ENCODE measurements around the gene MRGPRX4. TPM values are rescaled to one million over a fixed set of nuclear protein-coding genes. Genes with fewer than 3 reads are reported as not detected.
"Not testable (repeated sequence)": the region's sequence is repeated elsewhere in the genome, so short reads cannot be mapped to it uniquely, and the experiment has no call there.

The MRGPRX4 gene
- total RNA-seq, result not detected in 2 replicates

- no peak within 1 kb of the TSS for H3K27ac Mint-ChIP-seq
- H3K4me3 Mint-ChIP-seq, result no peak within 1 kb of the TSS
- DNase-seq, result no peak
- H3K9me3 Mint-ChIP-seq, result no peaks in the 10 kb centered on the region
- intact Hi-C loops (cut with micrococcal nuclease), result no loop called here
- peaks cover 30% of the 10 kb centered on the region for H3K27me3 Mint-ChIP-seq
- H3K4me1 Mint-ChIP-seq, result no peaks in the 10 kb centered on the region
- no peaks in the 10 kb centered on the region for H3K36me3 Mint-ChIP-seq (ENCODE audit: low read depth)
Observed at GRCh38 chr11:18172666-18173065, at the start of gene MRGPRX4. TSS of gene MRGPRX4 (plus strand) at chr11:18172837. CDS start at chr11:18173257, 420 bp downstream.

DNA sequence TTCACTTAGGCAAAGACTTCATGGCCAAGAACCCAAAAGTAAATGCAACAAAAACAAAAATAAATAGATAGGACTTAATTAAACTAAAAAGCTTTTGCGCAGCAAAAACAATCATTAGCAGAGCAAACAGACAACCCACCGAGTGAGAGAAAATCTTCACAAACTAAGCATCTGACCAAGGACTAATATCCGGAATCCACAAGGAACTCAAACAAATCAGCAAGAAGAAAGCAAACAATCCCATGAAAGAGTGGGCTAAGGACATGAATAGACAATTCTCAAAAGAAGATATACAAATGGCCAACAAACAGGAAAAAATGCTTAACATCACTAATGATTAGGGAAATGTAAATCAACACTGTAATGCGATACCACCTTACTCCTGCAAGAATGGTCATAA lies 41.5 kb upstream of the MRGPRX4 start:
- intact Hi-C loops (cut with micrococcal nuclease); H3K4me3 Mint-ChIP-seq; H3K9me3 Mint-ChIP-seq; DNase-seq; H3K4me1 Mint-ChIP-seq; H3K27ac Mint-ChIP-seq; H3K36me3 Mint-ChIP-seq (ENCODE audit: low read depth): not testable (repeated sequence)
- peaks cover 40% of the 10 kb centered on the region for H3K27me3 Mint-ChIP-seq

DNA sequence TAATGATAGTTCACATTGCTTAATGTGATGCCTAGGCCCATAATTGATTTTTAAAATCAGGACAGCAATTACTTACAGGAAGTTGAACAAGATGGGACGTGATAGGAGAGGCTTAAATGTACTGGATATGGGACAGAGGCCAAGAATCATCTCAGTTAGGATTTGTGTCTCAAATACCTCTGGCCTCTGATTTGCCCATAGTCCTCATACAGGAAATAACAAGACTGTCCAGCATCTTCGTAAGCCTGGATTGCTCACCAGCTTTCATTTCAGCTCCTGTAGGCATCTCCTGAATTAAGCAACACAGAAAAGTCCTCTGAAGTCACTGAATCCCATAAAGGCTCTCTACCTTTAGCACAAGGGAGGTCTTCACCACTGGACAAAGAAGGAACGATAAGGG lies 40.3 kb upstream of the MRGPRX4 start, which contains the start of gene MRGPRX3:
MRGPRX3 (plus strand) TSS at position 231 of the 400 bp plus-strand sequence. CDS start 4,632 bp downstream, outside the sequence.
- Mint-ChIP-seq H3K36me3 (ENCODE audit: low read depth) (no peaks in the 10 kb centered on the region), H3K9me3 (no peaks in the 10 kb centered on the region), H3K27ac (no peak within 1 kb of the TSS), H3K4me3 (no peak within 1 kb of the TSS), H3K27me3 (peaks cover 40% of the 10 kb centered on the region), H3K4me1 (no peaks in the 10 kb centered on the region)
- intact Hi-C loops (cut with micrococcal nuclease), result no loop called here
- no peak for DNase-seq

- Mint-ChIP-seq H3K36me3 (ENCODE audit: low read depth) (no peaks in the 10 kb centered on the region), H3K4me1 (no peaks in the 10 kb centered on the region), H3K27ac (no peak overlapping the region), H3K4me3 (no peak overlapping the region), H3K27me3 (peaks cover 40% of the 10 kb centered on the region), H3K9me3 (no peaks in the 10 kb centered on the region)
- no peak for DNase-seq
- intact Hi-C loops (cut with micrococcal nuclease), result no loop called here
Observed at GRCh38 chr11:18135308-18135707, 37.3 kb upstream of the MRGPRX4 start.

DNA sequence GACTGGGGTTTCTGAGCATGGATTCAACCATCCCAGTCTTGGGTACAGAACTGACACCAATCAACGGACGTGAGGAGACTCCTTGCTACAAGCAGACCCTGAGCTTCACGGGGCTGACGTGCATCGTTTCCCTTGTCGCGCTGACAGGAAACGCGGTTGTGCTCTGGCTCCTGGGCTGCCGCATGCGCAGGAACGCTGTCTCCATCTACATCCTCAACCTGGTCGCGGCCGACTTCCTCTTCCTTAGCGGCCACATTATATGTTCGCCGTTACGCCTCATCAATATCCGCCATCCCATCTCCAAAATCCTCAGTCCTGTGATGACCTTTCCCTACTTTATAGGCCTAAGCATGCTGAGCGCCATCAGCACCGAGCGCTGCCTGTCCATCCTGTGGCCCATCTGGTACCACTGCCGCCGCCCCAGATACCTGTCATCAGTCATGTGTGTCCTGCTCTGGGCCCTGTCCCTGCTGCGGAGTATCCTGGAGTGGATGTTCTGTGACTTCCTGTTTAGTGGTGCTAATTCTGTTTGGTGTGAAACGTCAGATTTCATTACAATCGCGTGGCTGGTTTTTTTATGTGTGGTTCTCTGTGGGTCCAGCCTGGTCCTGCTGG lies 35.3 kb upstream of the MRGPRX4 start:
- Mint-ChIP-seq H3K4me1 (no peaks in the 10 kb centered on the region), H3K9me3 (no peaks in the 10 kb centered on the region), H3K4me3 (no peak overlapping the region), H3K27ac (no peak overlapping the region), H3K36me3 (ENCODE audit: low read depth) (no peaks in the 10 kb centered on the region), H3K27me3 (peaks cover 34% of the 10 kb centered on the region)
- intact Hi-C loops (cut with micrococcal nuclease), result no loop called here
- DNase-seq, result no peak

- no peak overlapping the region for H3K27ac Mint-ChIP-seq
- no peak overlapping the region for H3K4me3 Mint-ChIP-seq
- no peaks in the 10 kb centered on the region for H3K9me3 Mint-ChIP-seq
- H3K4me1 Mint-ChIP-seq, result no peaks in the 10 kb centered on the region
- intact Hi-C loops (cut with micrococcal nuclease), result no loop called here
- H3K36me3 Mint-ChIP-seq (ENCODE audit: low read depth), result no peaks in the 10 kb centered on the region
- peaks cover 29% of the 10 kb centered on the region for H3K27me3 Mint-ChIP-seq
- no peak for DNase-seq
Observed at GRCh38 chr11:18140145-18140544, 32.5 kb upstream of the MRGPRX4 start.

- H3K27me3 Mint-ChIP-seq, result peaks cover 33% of the 10 kb centered on the region
Observed at GRCh38 chr11:18144243-18144642, 28.4 kb upstream of the MRGPRX4 start.

GRCh38 chr11:18145025-18145424 lies 27.6 kb upstream of the MRGPRX4 start:
- no peak for DNase-seq
- Mint-ChIP-seq H3K9me3 (no peaks in the 10 kb centered on the region), H3K27me3 (peaks cover 35% of the 10 kb centered on the region), H3K4me3 (no peak overlapping the region), H3K4me1 (peaks cover 5% of the 10 kb centered on the region), H3K36me3 (ENCODE audit: low read depth) (no peaks in the 10 kb centered on the region), H3K27ac (no peak overlapping the region)
- intact Hi-C loops (cut with micrococcal nuclease), result no loop called here

More at GRCh38 chr11:18144243-18144642, 28.4 kb upstream of the MRGPRX4 start:
- no peak for DNase-seq
- Mint-ChIP-seq H3K9me3 (no peaks in the 10 kb centered on the region), H3K27ac (no peak overlapping the region), H3K4me3 (no peak overlapping the region), H3K36me3 (ENCODE audit: low read depth) (no peaks in the 10 kb centered on the region), H3K4me1 (peaks cover 5% of the 10 kb centered on the region)
- intact Hi-C loops (cut with micrococcal nuclease), result no loop called here

DNA sequence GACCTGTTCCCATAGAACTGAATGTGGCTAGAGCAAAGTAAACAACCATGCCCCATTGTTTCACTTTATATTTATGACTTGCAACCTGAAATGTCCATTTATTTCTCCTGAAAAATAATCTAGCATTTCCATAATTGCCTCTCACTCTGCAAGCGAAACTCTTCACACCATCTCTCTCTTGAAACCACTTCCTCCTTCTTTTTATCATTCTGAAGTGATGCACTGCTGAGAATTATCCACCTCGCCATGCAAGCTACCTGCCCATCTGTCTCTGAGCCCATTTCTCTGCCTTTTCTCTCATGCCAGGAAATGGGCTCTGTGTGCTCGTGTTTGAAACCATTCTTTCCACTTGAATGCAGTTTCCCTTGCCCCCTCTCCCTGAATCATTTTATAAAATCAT lies 26.8 kb upstream of the MRGPRX4 start:
- no peaks in the 10 kb centered on the region for H3K36me3 Mint-ChIP-seq (ENCODE audit: low read depth)
- no peaks in the 10 kb centered on the region for H3K9me3 Mint-ChIP-seq
- intact Hi-C loops (cut with micrococcal nuclease), result no loop called here
- H3K27me3 Mint-ChIP-seq, result peaks cover 33% of the 10 kb centered on the region
- H3K4me3 Mint-ChIP-seq, result no peak overlapping the region
- H3K27ac Mint-ChIP-seq, result no peak overlapping the region
- peaks cover 5% of the 10 kb centered on the region for H3K4me1 Mint-ChIP-seq
- no peak for DNase-seq

- intact Hi-C loops (cut with micrococcal nuclease), result no loop called here
- no peaks in the 10 kb centered on the region for H3K36me3 Mint-ChIP-seq (ENCODE audit: low read depth)
- no peak overlapping the region for H3K27ac Mint-ChIP-seq
- no peak overlapping the region for H3K4me3 Mint-ChIP-seq
- DNase-seq, result no peak
- no peaks in the 10 kb centered on the region for H3K4me1 Mint-ChIP-seq
- no peaks in the 10 kb centered on the region for H3K9me3 Mint-ChIP-seq
- peaks cover 23% of the 10 kb centered on the region for H3K27me3 Mint-ChIP-seq
Observed at GRCh38 chr11:18151581-18151980, 21.1 kb upstream of the MRGPRX4 start.

DNA sequence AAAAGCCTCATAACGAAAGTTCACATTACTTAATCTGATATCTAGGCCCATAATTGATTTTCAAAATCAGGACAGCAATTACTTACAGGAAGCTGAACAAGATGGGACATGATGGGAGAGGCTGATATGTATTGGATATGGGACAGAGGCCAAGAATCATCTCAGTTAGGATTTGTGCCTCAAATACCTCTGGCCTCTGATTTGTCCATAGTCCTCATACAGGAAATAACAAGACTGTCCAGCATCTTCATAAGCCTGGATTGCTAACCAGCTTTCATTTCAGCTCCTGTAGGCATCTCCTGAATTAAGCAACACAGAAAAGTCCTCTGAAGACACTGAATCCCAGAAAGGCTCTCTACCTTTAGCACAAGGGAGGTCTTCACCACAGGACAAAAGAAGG lies 4.3 kb upstream of the MRGPRX4 start:
- Mint-ChIP-seq H3K27ac (no peak overlapping the region), H3K36me3 (ENCODE audit: low read depth) (no peaks in the 10 kb centered on the region), H3K9me3 (no peaks in the 10 kb centered on the region), H3K27me3 (peaks cover 30% of the 10 kb centered on the region), H3K4me3 (no peak overlapping the region), H3K4me1 (no peaks in the 10 kb centered on the region)
- intact Hi-C loops (cut with micrococcal nuclease), result no loop called here
- no peak for DNase-seq

DNA sequence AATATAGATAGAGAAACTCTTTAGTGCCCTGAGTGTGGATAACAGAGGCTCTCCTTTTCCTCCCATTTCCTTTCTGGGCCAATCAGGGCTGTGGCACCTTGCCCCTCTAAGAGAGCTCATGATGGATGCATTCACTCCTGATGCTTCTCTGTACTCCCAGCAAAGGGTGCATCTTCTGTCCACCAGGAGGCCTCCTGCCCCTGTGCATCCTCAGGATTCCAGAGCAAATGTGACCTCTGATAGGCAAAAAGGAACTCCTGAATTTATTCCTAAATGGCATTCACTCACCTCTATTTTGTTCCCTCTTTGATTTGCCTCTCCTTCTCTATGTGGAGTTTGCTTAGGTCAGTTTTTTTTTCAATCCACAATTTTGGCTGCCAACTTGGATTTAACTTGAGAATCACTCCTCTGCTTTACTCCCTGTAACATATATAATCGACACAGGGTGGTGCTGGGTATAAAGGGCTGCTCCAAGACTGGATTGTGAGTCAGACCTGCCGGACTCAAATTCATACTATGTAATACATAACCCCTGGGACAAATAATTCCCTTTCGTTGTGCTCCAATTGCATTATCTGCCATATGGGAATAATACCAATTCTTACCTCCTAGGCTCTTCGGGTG lies 1.1 kb upstream of the MRGPRX4 start:
- Mint-ChIP-seq H3K9me3 (no peaks in the 10 kb centered on the region), H3K27ac (no peak overlapping the region), H3K4me1 (no peaks in the 10 kb centered on the region), H3K27me3 (peaks cover 32% of the 10 kb centered on the region), H3K4me3 (no peak overlapping the region), H3K36me3 (ENCODE audit: low read depth) (no peaks in the 10 kb centered on the region)
- intact Hi-C loops (cut with micrococcal nuclease), result no loop called here
- no peak for DNase-seq

DNA sequence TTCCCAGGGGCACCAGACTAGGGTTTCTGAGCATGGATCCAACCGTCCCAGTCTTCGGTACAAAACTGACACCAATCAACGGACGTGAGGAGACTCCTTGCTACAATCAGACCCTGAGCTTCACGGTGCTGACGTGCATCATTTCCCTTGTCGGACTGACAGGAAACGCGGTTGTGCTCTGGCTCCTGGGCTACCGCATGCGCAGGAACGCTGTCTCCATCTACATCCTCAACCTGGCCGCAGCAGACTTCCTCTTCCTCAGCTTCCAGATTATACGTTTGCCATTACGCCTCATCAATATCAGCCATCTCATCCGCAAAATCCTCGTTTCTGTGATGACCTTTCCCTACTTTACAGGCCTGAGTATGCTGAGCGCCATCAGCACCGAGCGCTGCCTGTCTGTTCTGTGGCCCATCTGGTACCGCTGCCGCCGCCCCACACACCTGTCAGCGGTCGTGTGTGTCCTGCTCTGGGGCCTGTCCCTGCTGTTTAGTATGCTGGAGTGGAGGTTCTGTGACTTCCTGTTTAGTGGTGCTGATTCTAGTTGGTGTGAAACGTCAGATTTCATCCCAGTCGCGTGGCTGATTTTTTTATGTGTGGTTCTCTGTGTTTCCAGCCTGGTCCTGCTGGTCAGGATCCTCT lies 709 bp downstream of the MRGPRX4 start:
- Mint-ChIP-seq H3K27me3 (peaks cover 32% of the 10 kb centered on the region), H3K36me3 (ENCODE audit: low read depth) (no peaks in the 10 kb centered on the region), H3K9me3 (no peaks in the 10 kb centered on the region), H3K27ac (no peak overlapping the region), H3K4me3 (no peak overlapping the region), H3K4me1 (no peaks in the 10 kb centered on the region)
- DNase-seq, result no peak
- intact Hi-C loops (cut with micrococcal nuclease), result no loop called here

GRCh38 chr11:18188796-18189195 lies 16.2 kb downstream of the MRGPRX4 start:
- H3K4me1 Mint-ChIP-seq, result no peaks in the 10 kb centered on the region
- intact Hi-C loops (cut with micrococcal nuclease), result no loop called here
- H3K27ac Mint-ChIP-seq, result no peak overlapping the region
- no peak for DNase-seq
- H3K4me3 Mint-ChIP-seq, result no peak overlapping the region
- H3K27me3 Mint-ChIP-seq, result peaks cover 16% of the 10 kb centered on the region
- H3K9me3 Mint-ChIP-seq, result no peaks in the 10 kb centered on the region
- H3K36me3 Mint-ChIP-seq (ENCODE audit: low read depth), result no peaks in the 10 kb centered on the region
